Frontal cortex (tissue), 1 donor: ENCODE data around the gene STON2. TPM values are rescaled to one million over a fixed set of nuclear protein-coding genes. Genes with fewer than 3 reads are reported as not detected.

ENCODE experiments used
- small RNA-seq: library from RNA; depleted of rRNA; stranded (forward); fragments of <200 nt; gene quantifications from one replicate; pipeline ENCODE3, GENCODE V24; 2014
- total RNA-seq: library from RNA; depleted of rRNA; stranded (reverse); fragments of >200 nt; gene quantifications from one replicate; pipeline ENCODE4 v1.2.3, GENCODE V29; 2014

The STON2 gene
- total RNA-seq, 1 donor from 2014 or later, result 19.2 TPM

Small RNA genes lying within 50 kb of the gene (small RNA-seq; reads per million reads assigned to genes)
- gene DYNLL1P1 (not detected), gene DYNLL1P2 (not detected)

Other genes starting within 250 kb of the STON2 start
- 63.2 TPM for gene GTF2A1, start 179.4 kb downstream of the STON2 start, total RNA-seq
- 64.0 TPM for gene SEL1L, start 133.5 kb upstream of the STON2 start, total RNA-seq